Myocyte (in vitro differentiated cells): ENCODE data around the gene MRPS18B. TPM values are rescaled to one million over a fixed set of nuclear protein-coding genes. Genes with fewer than 3 reads are reported as not detected.
A peak's percentile ranks its signal among the peaks of the same experiment; 100 is the strongest.

ENCODE experiments used
- DNase-seq: peaks from one replicate; pipeline ENCODE4 v3.0.0-alpha.2; 2012; ENCODE audit warnings: low read depth
- polyA plus RNA-seq: library from polyadenylated mRNA; unstranded; fragments of >200 nt; gene quantifications from one replicate; pipeline ENCODE4 v1.2.1, GENCODE V29; 2012; ENCODE audit warnings: missing spikeins
- total RNA-seq: library from RNA; depleted of rRNA; stranded (reverse); fragments of >200 nt; gene quantifications from 2 replicates; pipeline ENCODE4 v1.2.3, GENCODE V29; 2014

Gene MRPS18B
- total RNA-seq = 64.3 and 65.5 TPM in 2 replicates
- 61.7 TPM for polyA plus RNA-seq

DNA sequence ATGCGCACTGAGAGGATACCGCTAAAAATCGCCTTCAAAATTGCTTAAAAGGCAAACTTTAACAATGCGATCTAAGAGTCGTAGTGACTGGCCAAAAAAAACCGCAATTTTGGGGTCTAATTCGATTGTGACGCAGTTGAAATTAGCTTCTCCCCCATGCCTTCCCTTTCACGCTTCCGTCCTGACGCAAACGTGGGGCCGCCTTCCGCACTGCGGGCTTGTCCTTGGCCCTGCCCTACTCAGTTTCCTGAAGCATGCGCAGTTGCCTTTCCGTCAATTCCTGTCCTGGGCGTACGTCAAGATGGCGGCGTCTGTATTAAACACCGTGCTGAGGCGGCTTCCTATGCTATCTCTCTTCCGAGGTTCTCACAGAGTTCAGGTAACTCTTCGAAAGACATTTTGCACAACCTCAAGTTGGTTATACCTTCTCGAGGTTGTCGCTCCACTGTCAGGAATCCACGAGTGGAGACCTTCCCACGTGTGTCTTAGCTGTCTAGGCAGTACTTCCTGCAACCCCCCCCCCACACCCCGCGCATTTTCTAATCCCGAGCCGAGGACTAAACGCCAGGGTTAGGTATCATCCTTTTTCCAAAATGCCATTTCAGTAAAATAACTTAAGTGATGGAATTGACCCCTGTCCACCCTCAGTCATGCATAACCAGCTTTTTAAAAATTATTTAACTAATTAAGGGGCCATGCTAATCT is at the start of gene MRPS18B:
Gene MRPS18B (plus strand): TSS at position 276 of the 705 bp plus-strand sequence. CDS start 26 bp downstream, at position 302.
- DNase-seq = peak; percentile 99

DNA sequence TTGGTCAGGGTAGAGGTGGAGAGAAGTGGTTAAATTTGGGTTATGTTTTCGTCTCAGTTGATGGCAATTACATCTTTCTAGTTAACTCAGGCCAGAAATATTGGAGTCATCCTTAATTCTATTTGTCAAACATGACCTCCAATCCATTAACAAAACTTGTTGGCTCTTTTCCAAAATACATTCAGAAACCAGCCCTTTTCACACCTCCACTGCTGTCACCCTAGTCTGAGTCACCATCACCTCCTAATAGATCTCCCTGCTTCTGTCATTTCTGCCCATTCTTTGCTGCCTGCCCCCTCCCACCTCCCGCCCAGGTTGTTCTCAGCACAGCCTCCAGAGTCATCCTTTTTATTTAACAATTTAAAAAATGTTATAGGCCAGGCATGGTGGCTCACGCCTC is 49.4 kb upstream of the MRPS18B start:
- DNase-seq = no peak

DNA sequence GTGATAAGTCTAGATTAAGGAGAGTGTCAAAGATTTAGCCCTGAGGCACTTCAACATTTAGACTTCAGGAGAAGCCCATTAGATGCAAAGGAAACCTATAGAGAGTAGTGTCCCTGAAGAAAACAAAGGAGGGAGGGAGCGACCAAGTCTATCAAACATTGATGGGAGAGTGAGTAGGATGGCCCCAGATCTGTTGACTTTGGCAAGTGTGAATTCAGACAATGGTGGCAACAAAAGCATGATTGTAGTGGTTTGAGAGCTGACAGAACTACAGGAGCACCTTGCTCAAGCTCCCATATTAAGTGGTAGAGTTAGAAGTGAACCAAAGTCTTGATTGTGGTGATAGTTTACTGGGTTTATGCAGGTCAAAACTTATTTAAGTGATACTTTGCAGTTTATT is 47.4 kb upstream of the MRPS18B start:
- DNase-seq = no peak

DNA sequence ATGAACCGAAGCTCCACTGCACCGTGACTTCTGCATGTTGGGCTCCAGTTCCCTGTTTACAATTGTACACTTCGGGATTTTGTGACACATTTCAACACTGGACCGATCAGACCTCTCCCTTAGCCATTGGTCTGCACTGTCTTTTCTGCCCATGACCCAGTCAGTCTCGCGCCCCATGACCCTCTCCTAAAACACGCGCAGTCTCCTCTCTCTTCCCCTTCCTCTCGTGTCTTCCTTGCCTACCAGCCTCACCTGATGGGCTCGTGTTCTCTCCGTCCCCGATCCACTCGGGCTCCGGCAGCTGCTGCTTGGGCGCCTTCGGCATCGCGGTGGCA is 46.9 kb upstream of the MRPS18B start:
- no peak for DNase-seq

DNA sequence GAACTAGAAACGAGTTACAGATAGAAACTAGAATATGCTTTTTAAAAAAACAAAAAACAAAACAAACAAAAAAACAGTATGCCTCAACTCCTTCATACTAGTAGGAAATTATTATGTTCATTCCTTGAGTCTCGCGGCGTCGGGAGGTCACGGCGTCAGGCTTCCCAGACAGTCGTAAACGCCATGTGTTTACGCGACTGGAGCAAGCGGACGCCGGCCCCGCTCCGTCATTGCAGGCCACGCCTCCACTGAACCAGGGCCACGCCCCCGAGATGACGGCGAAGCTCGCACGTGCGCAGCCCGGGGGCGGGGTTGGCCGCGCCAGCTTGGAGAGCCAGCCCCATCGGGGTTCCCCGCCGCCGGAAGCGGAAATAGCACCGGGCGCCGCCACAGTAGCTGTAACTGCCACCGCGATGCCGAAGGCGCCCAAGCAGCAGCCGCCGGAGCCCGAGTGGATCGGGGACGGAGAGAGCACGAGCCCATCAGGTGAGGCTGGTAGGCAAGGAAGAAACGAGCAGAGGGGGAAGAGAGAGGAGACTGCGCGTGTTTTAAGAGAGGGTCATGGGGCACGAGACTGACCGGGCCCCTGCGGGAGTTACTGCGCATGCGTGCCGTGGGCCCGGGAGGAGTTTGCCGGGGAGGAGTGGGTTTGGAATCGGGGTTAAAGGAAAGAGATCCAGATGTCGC is 46.4 kb upstream of the MRPS18B start, which contains the start of gene ABCF1:
Gene ABCF1 (plus strand): TSS at position 368 of the 687 bp plus-strand sequence. CDS start 46 bp downstream, at position 414.
- DNase-seq = peak; percentile 97

DNA sequence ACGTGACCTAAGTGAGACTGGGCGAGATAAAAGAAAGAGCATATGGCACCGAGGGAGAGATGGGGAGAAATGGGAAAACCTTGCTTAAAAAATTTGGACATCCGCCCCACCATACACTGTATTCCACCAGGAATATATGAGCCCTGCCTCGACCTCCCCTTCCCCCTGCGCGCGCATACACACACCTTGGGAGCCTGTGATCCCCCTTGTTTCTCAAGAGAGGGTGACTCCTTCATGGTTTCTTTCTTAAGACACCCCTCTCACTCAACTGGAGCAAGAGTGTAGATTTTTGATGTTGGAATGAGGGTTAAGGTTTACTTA is 45.9 kb upstream of the MRPS18B start:
- no peak for DNase-seq

DNA sequence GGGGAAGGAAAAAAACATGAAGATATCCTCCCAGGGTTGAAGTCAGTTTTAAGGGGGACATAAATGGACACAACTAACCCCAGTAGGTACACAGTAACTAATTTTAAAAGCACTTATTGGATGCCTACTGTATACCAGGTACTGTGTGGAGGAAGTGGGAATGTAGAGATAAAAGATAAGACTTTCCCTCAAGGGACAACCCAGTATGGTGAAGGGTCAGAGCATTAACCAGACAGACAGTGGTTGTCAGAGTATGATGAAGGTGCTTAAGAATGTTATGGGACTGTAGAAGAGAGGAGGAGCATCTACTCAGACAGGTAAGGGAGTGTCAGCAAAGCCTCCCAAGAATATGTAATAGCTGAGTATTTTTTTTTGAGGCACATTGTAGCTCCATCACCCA is 45.5 kb upstream of the MRPS18B start:
- DNase-seq = no peak

DNA sequence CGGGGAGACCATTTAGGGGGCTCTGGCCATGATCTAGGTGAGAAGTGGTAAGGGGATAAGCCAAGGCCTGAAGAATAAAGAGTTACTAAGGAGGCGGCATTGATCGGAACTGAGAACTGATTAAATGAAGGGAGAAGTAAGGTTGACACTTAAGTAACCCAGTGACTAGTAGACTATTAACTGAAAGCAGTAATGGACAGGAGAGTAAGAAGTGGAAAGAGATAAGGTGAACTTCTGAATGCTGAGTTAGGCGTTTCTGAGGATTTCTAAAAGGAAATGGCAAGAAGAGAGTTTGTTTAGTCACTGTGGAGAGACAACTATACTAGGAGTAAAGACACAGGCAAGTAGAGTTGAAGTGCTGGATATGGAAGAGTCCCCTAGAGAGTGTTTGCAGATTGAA is 44.5 kb upstream of the MRPS18B start:
- no peak for DNase-seq

DNA sequence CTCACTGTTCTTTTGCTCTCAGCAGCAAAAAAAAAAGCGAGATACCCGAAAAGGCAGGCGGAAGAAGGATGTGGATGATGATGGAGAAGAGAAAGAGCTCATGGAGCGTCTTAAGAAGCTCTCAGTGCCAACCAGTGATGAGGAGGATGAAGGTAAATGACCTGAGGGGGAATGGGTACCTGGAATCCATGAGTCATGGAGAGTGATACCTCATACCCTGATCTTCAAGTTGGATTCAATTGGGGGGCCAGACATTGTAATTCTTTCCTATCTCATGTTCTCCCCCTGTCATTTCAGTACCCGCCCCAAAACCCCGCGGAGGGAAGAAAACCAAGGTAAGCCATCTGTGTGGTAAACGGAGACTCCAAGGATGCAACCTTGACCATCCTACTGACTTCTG is 39.6 kb upstream of the MRPS18B start:
- no peak for DNase-seq

DNA sequence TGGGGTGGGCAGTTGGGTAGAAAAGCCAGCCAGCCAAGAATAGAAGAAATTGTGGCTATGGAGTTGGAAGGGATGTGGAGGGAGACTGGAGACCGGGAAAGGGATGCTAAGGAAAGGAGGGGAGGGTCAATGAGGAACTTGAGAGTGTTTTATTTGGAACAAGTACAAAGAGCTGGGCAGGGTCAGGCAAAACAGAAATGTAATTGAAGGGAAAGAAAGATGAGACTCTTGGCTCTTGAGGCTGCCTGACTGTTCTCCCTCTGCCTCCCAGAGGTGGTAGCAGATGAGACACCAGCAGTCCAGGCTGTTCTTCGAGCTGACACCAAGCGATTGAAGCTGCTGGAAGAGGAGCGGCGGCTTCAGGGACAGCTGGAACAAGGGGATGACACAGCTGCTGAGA is 33.7 kb upstream of the MRPS18B start:
- DNase-seq = no peak

DNA sequence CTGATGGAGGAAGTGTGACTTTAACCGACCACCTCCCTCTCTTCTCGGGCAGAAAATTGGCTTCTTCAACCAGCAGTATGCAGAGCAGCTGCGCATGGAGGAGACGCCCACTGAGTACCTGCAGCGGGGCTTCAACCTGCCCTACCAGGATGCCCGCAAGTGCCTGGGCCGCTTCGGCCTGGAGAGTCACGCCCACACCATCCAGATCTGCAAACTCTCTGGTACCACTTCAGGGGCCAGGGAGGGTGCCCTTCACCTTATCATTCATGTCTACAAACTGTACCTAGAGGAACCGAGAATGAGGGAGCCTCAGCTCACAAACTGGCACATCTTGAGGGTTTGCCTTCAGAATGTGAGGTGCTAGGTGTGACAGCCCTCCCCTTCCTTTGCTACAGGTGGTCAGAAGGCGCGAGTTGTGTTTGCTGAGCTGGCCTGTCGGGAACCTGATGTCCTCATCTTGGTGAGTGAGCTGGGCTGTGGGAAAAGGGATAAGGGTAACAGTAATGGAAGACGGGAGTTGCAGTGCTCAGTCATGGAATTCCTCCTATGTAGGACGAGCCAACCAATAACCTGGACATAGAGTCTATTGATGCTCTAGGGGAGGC is 27.8 kb upstream of the MRPS18B start:
- DNase-seq = no peak

DNA sequence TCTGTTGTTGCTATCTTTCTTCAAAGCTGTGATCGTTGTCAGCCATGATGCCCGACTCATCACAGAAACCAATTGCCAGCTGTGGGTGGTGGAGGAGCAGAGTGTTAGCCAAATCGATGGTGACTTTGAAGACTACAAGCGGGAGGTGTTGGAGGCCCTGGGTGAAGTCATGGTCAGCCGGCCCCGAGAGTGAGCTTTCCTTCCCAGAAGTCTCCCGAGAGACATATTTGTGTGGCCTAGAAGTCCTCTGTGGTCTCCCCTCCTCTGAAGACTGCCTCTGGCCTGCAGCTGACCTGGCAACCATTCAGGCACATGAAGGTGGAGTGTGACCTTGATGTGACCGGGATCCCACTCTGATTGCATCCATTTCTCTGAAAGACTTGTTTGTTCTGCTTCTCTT is 27.1 kb upstream of the MRPS18B start:
- DNase-seq = peak; percentile 59

DNA sequence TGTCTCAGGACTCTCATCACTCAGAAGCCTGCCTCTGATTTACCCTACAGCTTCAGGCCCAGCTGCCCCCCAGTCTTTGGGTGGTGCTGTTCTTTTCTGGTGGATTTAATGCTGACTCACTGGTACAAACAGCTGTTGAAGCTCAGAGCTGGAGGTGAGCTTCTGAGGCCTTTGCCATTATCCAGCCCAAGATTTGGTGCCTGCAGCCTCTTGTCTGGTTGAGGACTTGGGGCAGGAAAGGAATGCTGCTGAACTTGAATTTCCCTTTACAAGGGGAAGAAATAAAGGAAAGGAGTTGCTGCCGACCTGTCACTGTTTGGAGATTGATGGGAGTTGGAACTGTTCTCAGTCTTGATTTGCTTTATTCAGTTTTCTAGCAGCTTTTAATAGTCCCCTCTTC is 26.6 kb upstream of the MRPS18B start:
- DNase-seq = peak; percentile 87

DNA sequence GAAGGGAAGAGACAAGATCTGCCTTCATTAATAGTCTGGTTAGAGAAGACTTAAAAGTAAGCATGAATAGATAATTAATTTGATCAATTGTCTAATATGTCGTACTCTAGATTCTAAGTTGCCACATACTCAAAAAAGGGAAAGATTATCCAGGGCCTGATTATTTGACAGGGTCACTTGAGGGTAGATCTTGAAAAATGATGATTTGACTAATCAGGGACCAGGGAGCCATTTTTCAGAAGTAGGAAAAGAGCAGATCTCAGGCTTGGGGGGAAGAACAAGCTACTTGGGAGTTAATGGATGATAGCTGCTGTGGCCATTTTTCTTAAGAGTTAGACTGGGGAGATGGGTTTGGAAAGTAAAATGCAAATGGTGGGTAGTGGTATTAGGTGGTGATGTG is 25.4 kb upstream of the MRPS18B start:
- no peak for DNase-seq

DNA sequence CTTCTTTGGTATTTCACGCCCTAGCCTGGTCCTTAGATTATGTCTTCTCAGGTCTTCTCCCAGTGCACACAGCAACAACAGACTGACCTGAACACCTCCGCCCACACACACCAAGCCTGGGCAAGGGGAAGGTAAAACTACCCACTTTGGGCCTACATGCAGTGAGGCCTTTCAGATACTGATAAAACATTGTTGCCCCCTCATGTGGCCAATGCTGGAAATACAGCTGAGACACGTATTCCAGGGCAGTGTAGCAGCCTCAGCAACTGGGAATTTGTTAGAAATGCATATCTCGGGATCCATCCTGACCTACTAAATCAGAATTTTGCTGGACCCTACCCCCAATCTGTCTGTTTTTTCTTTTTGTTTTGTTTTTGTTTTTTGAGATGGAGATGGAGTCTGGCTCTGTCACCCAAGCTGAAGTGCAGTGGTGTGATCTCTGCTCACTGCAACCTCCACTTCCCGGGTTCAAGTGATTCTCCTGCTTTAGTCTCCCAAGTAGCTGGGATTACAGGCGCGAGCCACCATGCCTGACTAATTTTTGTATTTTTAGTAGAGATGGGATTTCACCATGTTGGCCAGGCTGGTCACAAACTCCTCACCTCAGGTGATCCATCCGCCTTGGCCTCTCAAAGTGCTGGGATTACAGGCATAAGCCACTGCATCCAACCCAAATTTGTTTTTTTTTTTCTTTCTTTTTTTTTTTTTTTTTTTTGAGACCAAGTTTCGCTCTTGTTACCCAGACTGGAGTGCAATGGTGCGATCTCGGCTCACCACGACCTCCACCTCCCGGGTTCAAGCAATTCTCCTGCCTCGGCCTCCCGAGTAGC is 20.1 kb upstream of the MRPS18B start:
- DNase-seq = peak; percentile 86

DNA sequence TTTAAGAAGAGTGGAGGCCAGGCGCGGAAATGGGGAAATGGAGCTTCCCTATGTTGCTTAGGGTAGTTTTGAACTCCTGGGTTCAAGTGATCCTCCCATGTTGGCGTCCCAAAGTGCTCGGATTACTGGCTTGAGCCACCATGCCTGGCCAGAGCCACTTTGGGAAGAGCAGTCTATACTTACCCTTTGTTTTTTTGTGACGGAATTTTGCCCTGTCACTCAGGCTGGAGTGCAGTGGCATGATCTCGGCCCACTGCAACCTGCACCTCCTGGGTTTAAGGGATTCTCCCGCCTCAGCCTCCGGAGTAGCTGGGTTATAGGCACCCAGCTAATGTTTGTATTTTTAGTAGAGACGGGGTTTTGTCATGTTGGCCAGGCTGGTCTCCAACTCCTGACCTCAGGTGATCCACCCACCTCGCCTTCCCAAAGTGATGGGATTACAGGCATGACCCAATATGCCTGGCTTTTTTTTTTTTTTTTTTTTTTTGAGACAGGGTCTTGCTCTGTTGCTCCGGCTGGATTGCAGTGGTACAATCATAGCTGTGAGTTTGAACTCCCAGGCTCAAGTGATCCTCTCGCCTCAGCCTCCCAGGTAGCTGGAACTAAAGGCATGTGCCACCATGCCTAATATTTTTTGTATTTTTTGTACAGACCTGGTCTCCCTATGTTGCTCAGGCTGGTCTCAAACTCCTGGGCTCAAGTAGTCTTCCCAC is 18.6 kb upstream of the MRPS18B start:
- DNase-seq = no peak

DNA sequence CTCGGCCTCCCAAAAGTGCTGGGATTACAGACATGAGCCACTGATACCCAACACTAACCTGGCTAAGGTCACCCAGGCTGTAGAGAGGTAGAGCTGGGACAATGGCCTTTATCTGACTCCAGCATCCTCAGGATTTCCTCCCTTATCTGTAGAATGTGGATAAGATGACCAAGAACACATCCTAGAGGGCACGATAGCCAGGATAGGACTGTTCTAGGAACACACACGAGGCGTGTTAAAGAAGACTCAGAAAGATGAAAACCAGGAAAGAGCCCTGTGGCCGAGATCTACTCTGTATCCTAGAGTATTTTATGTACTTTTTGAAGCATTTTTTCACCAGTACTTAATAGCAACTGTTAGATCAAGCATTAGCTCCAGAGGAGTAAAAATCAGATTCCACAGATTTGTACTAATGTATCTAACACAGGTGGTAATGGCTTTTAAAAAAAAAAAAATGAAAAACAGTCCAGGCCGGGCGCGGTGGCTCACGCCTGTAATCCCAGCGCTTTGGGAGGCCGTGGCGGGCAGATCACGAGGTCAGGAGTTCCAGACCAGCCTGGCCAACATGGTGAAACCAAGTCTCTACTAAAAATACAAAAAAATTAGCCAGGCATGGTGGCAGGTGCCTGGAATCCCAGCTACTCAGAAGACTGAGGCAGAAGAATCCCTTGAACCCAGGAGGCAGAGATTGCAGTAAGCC is 17.9 kb upstream of the MRPS18B start:
- no peak for DNase-seq

DNA sequence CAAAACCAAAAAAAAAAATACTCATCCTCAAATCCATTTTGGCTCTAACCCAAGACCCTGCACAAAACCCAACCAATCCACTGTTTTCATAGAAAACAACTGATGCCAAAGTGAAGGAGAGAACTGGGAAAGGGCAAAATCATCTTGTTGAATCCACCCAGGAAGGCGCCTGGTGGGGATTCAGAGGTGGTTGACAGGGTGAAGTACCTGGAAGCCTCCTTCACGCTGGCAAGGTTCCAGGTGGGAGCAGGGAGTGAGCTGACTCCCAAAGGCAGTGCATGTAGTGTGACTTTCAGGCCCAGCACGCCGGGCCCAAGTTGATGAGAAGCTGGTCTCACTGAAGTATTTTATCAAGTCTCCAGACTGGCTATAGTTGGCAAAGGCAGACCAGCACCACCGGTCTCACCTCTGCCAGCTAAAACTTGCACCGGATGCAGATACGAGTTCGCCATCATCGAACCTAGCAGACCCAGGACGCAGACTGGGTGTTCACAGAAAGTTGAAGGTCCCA is 17.1 kb upstream of the MRPS18B start:
- no peak for DNase-seq

DNA sequence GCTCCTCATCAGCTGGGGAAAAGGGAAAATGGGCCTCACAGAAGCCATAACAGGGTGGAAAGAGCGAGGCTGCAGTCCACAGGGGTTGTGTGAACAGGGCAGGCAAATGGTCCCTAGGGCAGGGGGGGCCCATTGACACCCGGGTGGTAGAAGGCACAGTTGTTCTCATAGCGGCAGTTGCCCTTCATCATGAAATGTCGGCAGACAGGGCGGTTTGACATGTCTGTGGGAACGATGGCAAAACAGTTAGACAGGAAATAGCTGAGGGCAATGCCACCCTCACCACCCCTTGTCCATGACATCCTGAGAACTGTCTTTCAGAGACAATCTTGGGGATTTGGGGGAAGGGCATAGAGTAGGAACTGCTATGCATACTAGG is 16.2 kb upstream of the MRPS18B start:
- DNase-seq = no peak
